ENCODE measurements around the gene CYP46A1. TPM values are rescaled to one million over a fixed set of nuclear protein-coding genes. Genes with fewer than 3 reads are reported as not detected.

Gene CYP46A1
- total and polyA plus RNA-seq, 2 donors (not counting 1 experiment from before 2014, with no cell fraction given), result 0.27 to 0.28 TPM

- no peak overlapping the region for H3K27ac Mint-ChIP-seq
- ATAC-seq (ENCODE audit: low read depth) (no peak), DNase-seq (no peak)
- no peaks in the 10 kb centered on the region for H3K79me2 ChIP-seq (ENCODE audit: control insufficient read depth, insufficient read depth, low read length)
- no peaks in the 10 kb centered on the region for H3K27me3 ChIP-seq (replicated peaks in 1 of 4; ENCODE audit: control extremely low read depth in 1 of 4, control insufficient read depth in 3 of 4, insufficient read depth in 4 of 4, low read length in 3 of 4)
- no peak overlapping the region for H3K9ac ChIP-seq (ENCODE audit: low read length)
- H3K4me3 Mint-ChIP-seq, result no peak overlapping the region
- H3K4me1 ChIP-seq (ENCODE audit: control insufficient read depth in 2 of 2, insufficient read depth in 2 of 2, low read length in 2 of 2), result no peaks in the 10 kb centered on the region
- ChIA-PET CTCF (no interaction called here), POLR2A (no interaction called here)
- H3K9me3 Mint-ChIP-seq (ENCODE audit: insufficient read depth), result peaks cover 6% of the 10 kb centered on the region
- no peak overlapping the region for H3K4me3 ChIP-seq (ENCODE audit: control extremely low read depth in 1 of 5, extremely low read depth in 1 of 5, insufficient read depth in 1 of 5, low read depth in 2 of 5, low read length in 4 of 5)
- H3K9me3 ChIP-seq (ENCODE audit: control extremely low read depth in 1 of 3, control insufficient read depth in 2 of 3, insufficient read depth in 1 of 3, low read length in 2 of 3), result peaks cover 0 to 28% (median 13%) of the 10 kb centered on the region in 3 donors
- H3K4me2 ChIP-seq (replicated peaks; ENCODE audit: low read depth, low read length, poor library complexity, severe bottlenecking), result no peak overlapping the region
- no CpG with 5 or more reads among the region's 1 CpG for WGBS (ENCODE audit: insufficient coverage)
- H3K27me3 Mint-ChIP-seq, result peaks cover 37% of the 10 kb centered on the region
- no peak overlapping the region for H3K27ac ChIP-seq (ENCODE audit: low read length in 2 of 2)
- H3K4me1 Mint-ChIP-seq, result no peaks in the 10 kb centered on the region
- no peak for TF ChIP-seq CTCF (IDR thresholded peaks at IDR 0.05)
- TF ChIP-seq EZH2 (IDR thresholded peaks at IDR 0.05; ENCODE audit: borderline replicate concordance, insufficient read depth, low read depth, low read length, poor library complexity, severe bottlenecking), result no peak
- no peaks in the 10 kb centered on the region for H3K36me3 ChIP-seq (replicated peaks in 1 of 2; ENCODE audit: control extremely low read depth in 1 of 2, control insufficient read depth in 1 of 2, extremely low read depth in 1 of 2, insufficient read depth in 2 of 2, low read length in 1 of 2)
- intact Hi-C loops (cut with micrococcal nuclease), result no loop called here
- H2AFZ ChIP-seq (ENCODE audit: insufficient read depth, low read depth, low read length, poor library complexity, severe bottlenecking), result no peak overlapping the region
- H4K20me1 ChIP-seq (ENCODE audit: control insufficient read depth, insufficient read depth, low read length, poor library complexity, severe bottlenecking), result no peaks in the 10 kb centered on the region
Measured at GRCh38 chr14:99701260-99701659, 17.2 kb downstream of the CYP46A1 start.

- POLR2A ChIA-PET, result no interaction called here
- H3K27ac Mint-ChIP-seq, result no peak overlapping the region
- H3K9me3 ChIP-seq (ENCODE audit: control extremely low read depth in 1 of 3, control insufficient read depth in 2 of 3, insufficient read depth in 1 of 3, low read length in 2 of 3), result peaks cover 0 to 31% (median 13%) of the 10 kb centered on the region in 3 donors
- no peak overlapping the region for H2AFZ ChIP-seq (ENCODE audit: insufficient read depth, low read depth, low read length, poor library complexity, severe bottlenecking)
- no peak overlapping the region for H3K27ac ChIP-seq (ENCODE audit: low read length in 2 of 2)
- no peaks in the 10 kb centered on the region for H4K20me1 ChIP-seq (ENCODE audit: control insufficient read depth, insufficient read depth, low read length, poor library complexity, severe bottlenecking)
- intact Hi-C loops (cut with micrococcal nuclease), result no loop called here
- ATAC-seq (ENCODE audit: low read depth) (no peak), DNase-seq (no peak)
- H3K4me2 ChIP-seq (replicated peaks; ENCODE audit: low read depth, low read length, poor library complexity, severe bottlenecking), result no peak overlapping the region
- H3K79me2 ChIP-seq (ENCODE audit: control insufficient read depth, insufficient read depth, low read length), result no peaks in the 10 kb centered on the region
- H3K27me3 ChIP-seq (replicated peaks in 1 of 4; ENCODE audit: control extremely low read depth in 1 of 4, control insufficient read depth in 3 of 4, insufficient read depth in 4 of 4, low read length in 3 of 4), result no peaks in the 10 kb centered on the region
- H3K4me1 Mint-ChIP-seq, result no peaks in the 10 kb centered on the region
- CTCF ChIA-PET, result no interaction called here
- no peak overlapping the region for H3K4me3 Mint-ChIP-seq
- TF ChIP-seq EZH2 (IDR thresholded peaks at IDR 0.05; ENCODE audit: borderline replicate concordance, insufficient read depth, low read depth, low read length, poor library complexity, severe bottlenecking) (no peak), CTCF (IDR thresholded peaks at IDR 0.05) (no peak)
- H3K4me1 ChIP-seq (ENCODE audit: control insufficient read depth in 2 of 2, insufficient read depth in 2 of 2, low read length in 2 of 2), result no peaks in the 10 kb centered on the region
- no peak overlapping the region for H3K4me3 ChIP-seq (ENCODE audit: control extremely low read depth in 1 of 5, extremely low read depth in 1 of 5, insufficient read depth in 1 of 5, low read depth in 2 of 5, low read length in 4 of 5)
- H3K9ac ChIP-seq (ENCODE audit: low read length), result no peak overlapping the region
- no peaks in the 10 kb centered on the region for H3K36me3 ChIP-seq (replicated peaks in 1 of 2; ENCODE audit: control extremely low read depth in 1 of 2, control insufficient read depth in 1 of 2, extremely low read depth in 1 of 2, insufficient read depth in 2 of 2, low read length in 1 of 2)
- peaks cover 6% of the 10 kb centered on the region for H3K9me3 Mint-ChIP-seq (ENCODE audit: insufficient read depth)
- peaks cover 33% of the 10 kb centered on the region for H3K27me3 Mint-ChIP-seq
Measured at GRCh38 chr14:99702115-99702514, 18.0 kb downstream of the CYP46A1 start.

Measured in B cell (primary cell).